ENCODE measurements around the gene TJP1.

The TJP1 gene

DNA sequence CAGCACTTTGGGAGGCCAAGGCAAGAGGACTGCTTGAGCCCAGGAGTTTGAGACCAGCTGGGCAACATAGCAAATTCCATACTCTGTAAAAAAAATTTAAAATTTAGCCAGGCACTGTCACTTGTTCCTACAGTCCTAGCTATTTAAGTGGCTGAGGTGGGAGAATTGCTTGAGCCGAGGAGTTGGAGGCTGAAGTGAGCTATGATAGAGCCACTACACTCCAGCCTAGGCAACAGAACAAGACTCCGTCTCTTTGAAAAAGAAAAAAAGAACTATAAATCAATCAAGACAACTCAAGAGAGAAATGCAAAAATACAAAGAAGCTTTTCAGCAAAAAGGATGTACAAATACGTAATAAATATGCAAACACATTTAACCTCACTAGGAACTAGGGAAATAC is 78.8 kb downstream of the TJP1 start:
- no peak for DNase-seq
- no peaks in the 10 kb centered on the region for H3K9me3 ChIP-seq (ENCODE audit: severe bottlenecking)
- H3K4me3 ChIP-seq (ENCODE audit: low read depth, low read length) = no peak overlapping the region
- no peak overlapping the region for H3K27ac ChIP-seq
- H3K27me3 ChIP-seq (ENCODE audit: insufficient read depth, low read depth, severe bottlenecking) = no peaks in the 10 kb centered on the region
- peaks cover 38% of the 10 kb centered on the region for H3K36me3 ChIP-seq
- TF ChIP-seq, protein P1, sequence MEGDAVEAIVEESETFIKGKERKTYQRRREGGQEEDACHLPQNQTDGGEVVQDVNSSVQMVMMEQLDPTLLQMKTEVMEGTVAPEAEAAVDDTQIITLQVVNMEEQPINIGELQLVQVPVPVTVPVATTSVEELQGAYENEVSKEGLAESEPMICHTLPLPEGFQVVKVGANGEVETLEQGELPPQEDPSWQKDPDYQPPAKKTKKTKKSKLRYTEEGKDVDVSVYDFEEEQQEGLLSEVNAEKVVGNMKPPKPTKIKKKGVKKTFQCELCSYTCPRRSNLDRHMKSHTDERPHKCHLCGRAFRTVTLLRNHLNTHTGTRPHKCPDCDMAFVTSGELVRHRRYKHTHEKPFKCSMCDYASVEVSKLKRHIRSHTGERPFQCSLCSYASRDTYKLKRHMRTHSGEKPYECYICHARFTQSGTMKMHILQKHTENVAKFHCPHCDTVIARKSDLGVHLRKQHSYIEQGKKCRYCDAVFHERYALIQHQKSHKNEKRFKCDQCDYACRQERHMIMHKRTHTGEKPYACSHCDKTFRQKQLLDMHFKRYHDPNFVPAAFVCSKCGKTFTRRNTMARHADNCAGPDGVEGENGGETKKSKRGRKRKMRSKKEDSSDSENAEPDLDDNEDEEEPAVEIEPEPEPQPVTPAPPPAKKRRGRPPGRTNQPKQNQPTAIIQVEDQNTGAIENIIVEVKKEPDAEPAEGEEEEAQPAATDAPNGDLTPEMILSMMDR (IDR thresholded peaks at IDR 0.05; ENCODE audit: low read depth, low read length) = no peak

- TF ChIP-seq, protein P1 (IDR thresholded peaks at IDR 0.05; ENCODE audit: low read depth, low read length) = peak; percentile 65
- H3K36me3 ChIP-seq = peaks cover 60% of the 10 kb centered on the region
- no peak overlapping the region for H3K27ac ChIP-seq
- peak; percentile 39 for DNase-seq
- no peaks in the 10 kb centered on the region for H3K27me3 ChIP-seq (ENCODE audit: insufficient read depth, low read depth, severe bottlenecking)
- no peaks in the 10 kb centered on the region for H3K9me3 ChIP-seq (ENCODE audit: severe bottlenecking)
- no peak overlapping the region for H3K4me3 ChIP-seq (ENCODE audit: low read depth, low read length)
Observed at GRCh38 chr15:29740692-29741311, 81.5 kb downstream of the TJP1 start.

- no peaks in the 10 kb centered on the region for H3K27me3 ChIP-seq (ENCODE audit: insufficient read depth, low read depth, severe bottlenecking)
- no peak overlapping the region for H3K27ac ChIP-seq
- no peaks in the 10 kb centered on the region for H3K9me3 ChIP-seq (ENCODE audit: severe bottlenecking)
- H3K36me3 ChIP-seq = peaks cover 84% of the 10 kb centered on the region
- TF ChIP-seq, protein P1 (IDR thresholded peaks at IDR 0.05; ENCODE audit: low read depth, low read length) = no peak
- no peak for DNase-seq
- no peak overlapping the region for H3K4me3 ChIP-seq (ENCODE audit: low read depth, low read length)
Observed at GRCh38 chr15:29736744-29737020, 85.6 kb downstream of the TJP1 start.

DNA sequence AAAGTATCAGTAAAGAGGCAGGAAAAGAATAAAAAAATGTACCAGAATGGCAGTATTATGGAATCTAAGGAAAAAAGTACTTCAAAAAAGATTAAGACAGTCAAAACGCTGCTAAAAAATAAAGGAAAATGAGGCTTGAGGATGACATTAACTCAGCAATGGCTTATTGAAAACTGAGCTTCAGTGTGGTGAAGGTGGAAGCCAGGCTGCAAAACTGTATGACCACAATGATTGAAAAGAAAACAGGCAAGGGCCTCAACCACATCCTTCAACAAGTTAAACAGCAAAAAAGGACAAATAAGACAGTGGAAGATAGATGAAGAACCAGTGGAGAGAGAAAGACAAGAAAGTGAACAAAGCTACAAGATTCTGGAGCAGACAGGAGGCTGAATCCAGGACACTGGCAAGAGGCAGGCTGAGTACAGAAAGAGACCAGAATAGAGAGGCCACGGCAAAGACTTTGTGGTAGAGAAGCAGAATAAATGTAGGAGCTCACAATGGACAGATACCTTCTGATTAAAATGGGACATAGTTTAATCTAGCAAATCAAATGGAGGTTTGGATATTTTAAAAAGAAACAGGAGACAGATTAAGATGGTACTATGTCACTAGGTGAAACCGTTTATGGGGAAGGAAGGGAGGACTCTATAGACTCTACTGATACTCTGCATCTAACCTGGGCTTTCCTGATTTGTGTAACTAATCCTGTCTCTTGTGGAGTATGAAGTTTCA is 86.1 kb downstream of the TJP1 start:
- Histone ChIP-seq H3K27me3 (ENCODE audit: insufficient read depth, low read depth, severe bottlenecking) (no peaks in the 10 kb centered on the region), H3K27ac (no peak overlapping the region), H3K36me3 (peaks cover 81% of the 10 kb centered on the region), H3K4me3 (ENCODE audit: low read depth, low read length) (no peak overlapping the region), H3K9me3 (ENCODE audit: severe bottlenecking) (no peaks in the 10 kb centered on the region)
- DNase-seq = no peak
- TF ChIP-seq, protein P1 (IDR thresholded peaks at IDR 0.05; ENCODE audit: low read depth, low read length) = no peak

DNA sequence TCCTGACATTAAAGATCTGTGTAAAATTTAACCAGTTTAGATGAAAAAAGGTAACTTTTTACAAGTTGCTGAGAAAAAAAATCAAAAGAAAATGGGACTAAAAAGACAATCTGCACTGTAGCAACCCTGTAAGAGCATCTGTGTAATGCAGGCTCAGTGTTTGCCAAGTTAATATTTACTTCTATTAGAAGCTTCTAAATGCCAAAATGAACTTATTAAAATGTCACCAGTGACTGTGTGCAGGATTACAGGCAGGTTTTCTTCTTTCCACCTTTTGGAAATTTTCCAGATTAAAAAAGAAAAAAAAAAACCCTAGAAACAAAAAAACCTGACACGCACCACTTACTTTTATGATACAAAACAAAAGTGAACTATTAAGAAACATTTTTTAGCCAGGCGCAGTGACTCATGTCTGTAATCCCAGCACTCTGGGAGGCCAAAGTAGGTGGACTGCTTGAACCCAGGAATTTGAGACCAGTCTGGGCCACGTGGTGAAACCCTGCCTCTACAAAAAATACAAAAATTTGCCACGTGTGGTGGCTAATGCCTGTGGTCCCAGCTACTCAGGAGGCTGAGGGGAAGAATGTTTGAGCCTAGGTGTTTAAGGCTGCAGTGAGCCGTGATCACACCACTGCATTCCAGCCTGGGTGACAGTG is 87.2 kb downstream of the TJP1 start:
- Histone ChIP-seq H3K27me3 (ENCODE audit: insufficient read depth, low read depth, severe bottlenecking) (no peaks in the 10 kb centered on the region), H3K36me3 (peaks cover 79% of the 10 kb centered on the region), H3K9me3 (ENCODE audit: severe bottlenecking) (no peaks in the 10 kb centered on the region), H3K4me3 (ENCODE audit: low read depth, low read length) (no peak overlapping the region), H3K27ac (no peak overlapping the region)
- DNase-seq = no peak
- TF ChIP-seq, protein P1 (IDR thresholded peaks at IDR 0.05; ENCODE audit: low read depth, low read length) = no peak
